Lung (tissue), 12 donors: ENCODE results near the gene MLEC. TPM values are rescaled to one million over a fixed set of nuclear protein-coding genes. Genes with fewer than 3 reads are reported as not detected.

Experiments
- ATAC-seq: fragments of 200-7000 bp; cut with Tn5 transposase; one replicate; pipeline ENCODE4 v1.9.1; 2020; ENCODE audit warnings: moderate number of reproducible peaks; ENCODE audit not compliant: insufficient read depth, low FRiP score
- DNase-seq, 3 donors: peaks; one replicate each; pipeline ENCODE4 v3.0.0-alpha.2; 2013 to 2017
- H3K27ac ChIP-seq, 2 donors: one replicate each; pipeline ENCODE4 v1.5.1; 2013; ENCODE audit warnings: mild to moderate bottlenecking in 2 of 2, moderate library complexity in 2 of 2, control low read depth in 1 of 2, inconsistent platforms in 1 of 2, low read depth in 1 of 2, low read length in 1 of 2
- H3K27me3 ChIP-seq, 3 donors: one replicate each; pipeline ENCODE4 v1.5.1; 2013; ENCODE audit warnings: low read length in 2 of 3; ENCODE audit not compliant: control insufficient read depth in 3 of 3, insufficient read depth in 3 of 3
- H3K36me3 ChIP-seq, 4 donors: one replicate each; pipeline ENCODE4 v1.5.1; 2013; ENCODE audit warnings: low read length in 4 of 4, mild to moderate bottlenecking in 1 of 4, moderate library complexity in 1 of 4; ENCODE audit not compliant: control insufficient read depth in 4 of 4, insufficient read depth in 4 of 4
- H3K4me1 ChIP-seq, 5 donors: one replicate each; pipeline ENCODE4 v1.5.1; 2013; ENCODE audit warnings: low read length in 5 of 5, mild to moderate bottlenecking in 2 of 5, moderate library complexity in 1 of 5; ENCODE audit not compliant: control insufficient read depth in 5 of 5, insufficient read depth in 5 of 5
- H3K4me3 ChIP-seq: one replicate; pipeline ENCODE4 v1.5.1; 2013; ENCODE audit warnings: mild to moderate bottlenecking, control low read depth, moderate library complexity
- H3K9ac ChIP-seq, 2 donors: one replicate each; pipeline ENCODE4 v1.5.1; 2013; ENCODE audit warnings: low read length in 2 of 2, control low read depth in 1 of 2; ENCODE audit not compliant: insufficient read depth in 1 of 2
- H3K9me3 ChIP-seq, 4 donors: one replicate each; pipeline ENCODE4 v1.5.1; 2013; ENCODE audit warnings: low read length in 3 of 4, mild to moderate bottlenecking in 1 of 4, moderate library complexity in 1 of 4; ENCODE audit not compliant: control insufficient read depth in 4 of 4, insufficient read depth in 3 of 4
- WGBS, 2 donors: extraction: QIAGEN DNeasy Blood & Tissue Kit; methylation state at CpG; one replicate each; pipeline ENCODE4 v1.1.7; 2013; 5-methylcytosine and 5-hydroxymethylcytosine counted together
- polyA plus RNA-seq, 2 donors: library from polyadenylated mRNA; stranded (reverse); fragments of 200-250 nt; gene quantifications; one replicate each; pipeline ENCODE4 v1.2.1, GENCODE V29; 2013
- total RNA-seq, 2 donors: library from RNA; depleted of rRNA in 1 of 2; stranded (reverse); fragments of >200 nt in 1 of 2; gene quantifications; one replicate each; pipeline ENCODE4 v1.2.1, GENCODE V29; 2014 to 2021
- TF ChIP-seq, protein P1 (sequence below): IDR thresholded peaks from 2 replicates; pipeline ENCODE4 v1.5.1; 2012; ENCODE audit warnings: mild to moderate bottlenecking; ENCODE audit errors: control extremely low read depth, extremely low read depth
- donor health status: control.
- donor health status: control.
- donor health status: Bipolar disorder and iron deficiency.
- donor health status: healthy.
- donor health status: DM: yes; HTN: yes; CAD: no.

MLEC gene
- total and polyA plus RNA-seq, 4 donors = 34.1 to 161 (median 53.7) TPM

DNA sequence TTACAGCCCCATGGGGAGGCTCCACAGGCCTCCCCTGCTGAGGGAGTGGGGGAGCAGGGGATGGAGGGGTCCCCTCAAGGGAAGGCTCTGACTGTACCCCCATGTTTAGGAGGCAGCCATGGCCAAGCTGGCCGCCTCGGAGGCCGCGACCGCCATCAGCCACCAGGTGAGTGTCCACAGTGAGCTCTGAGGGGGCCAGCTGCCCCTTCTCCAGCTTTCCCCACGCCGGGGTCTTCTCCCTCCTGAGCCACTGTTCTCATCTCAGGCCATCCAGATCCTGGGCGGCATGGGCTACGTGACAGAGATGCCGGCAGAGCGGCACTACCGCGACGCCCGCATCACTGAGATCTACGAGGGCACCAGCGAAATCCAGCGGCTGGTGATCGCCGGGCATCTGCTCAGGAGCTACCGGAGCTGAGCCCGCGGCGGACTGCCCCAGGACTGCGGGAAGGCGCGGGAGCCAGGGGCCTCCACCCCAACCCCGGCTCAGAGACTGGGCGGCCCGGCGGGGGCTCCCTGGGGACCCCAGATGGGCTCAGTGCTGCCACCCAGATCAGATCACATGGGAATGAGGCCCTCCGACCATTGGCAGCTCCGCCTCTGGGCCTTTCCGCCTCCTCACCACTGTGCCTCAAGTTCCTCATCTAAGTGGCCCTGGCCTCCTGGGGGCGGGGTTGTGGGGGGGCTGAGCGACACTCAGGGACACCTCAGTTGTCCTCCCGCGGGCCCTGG is 52.2 kb downstream of the MLEC start:
- Histone ChIP-seq H3K4me3 (no peak overlapping the region), H3K27me3 (no peaks in the 10 kb centered on the region), H3K9me3 (no peaks in the 10 kb centered on the region), H3K4me1 (no peaks in the 10 kb centered on the region), H3K27ac (no peak overlapping the region), H3K9ac (no peak overlapping the region), H3K36me3 (peaks cover 0 to 21% (median 0%) of the 10 kb centered on the region in 4 donors)
- WGBS, 2 donors = 96 to 97% methylated on average over 38 of the region's 38 CpGs
- TF ChIP-seq, protein P1, sequence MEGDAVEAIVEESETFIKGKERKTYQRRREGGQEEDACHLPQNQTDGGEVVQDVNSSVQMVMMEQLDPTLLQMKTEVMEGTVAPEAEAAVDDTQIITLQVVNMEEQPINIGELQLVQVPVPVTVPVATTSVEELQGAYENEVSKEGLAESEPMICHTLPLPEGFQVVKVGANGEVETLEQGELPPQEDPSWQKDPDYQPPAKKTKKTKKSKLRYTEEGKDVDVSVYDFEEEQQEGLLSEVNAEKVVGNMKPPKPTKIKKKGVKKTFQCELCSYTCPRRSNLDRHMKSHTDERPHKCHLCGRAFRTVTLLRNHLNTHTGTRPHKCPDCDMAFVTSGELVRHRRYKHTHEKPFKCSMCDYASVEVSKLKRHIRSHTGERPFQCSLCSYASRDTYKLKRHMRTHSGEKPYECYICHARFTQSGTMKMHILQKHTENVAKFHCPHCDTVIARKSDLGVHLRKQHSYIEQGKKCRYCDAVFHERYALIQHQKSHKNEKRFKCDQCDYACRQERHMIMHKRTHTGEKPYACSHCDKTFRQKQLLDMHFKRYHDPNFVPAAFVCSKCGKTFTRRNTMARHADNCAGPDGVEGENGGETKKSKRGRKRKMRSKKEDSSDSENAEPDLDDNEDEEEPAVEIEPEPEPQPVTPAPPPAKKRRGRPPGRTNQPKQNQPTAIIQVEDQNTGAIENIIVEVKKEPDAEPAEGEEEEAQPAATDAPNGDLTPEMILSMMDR = no peak
- no peak for DNase-seq
- ATAC-seq = no peak

DNA sequence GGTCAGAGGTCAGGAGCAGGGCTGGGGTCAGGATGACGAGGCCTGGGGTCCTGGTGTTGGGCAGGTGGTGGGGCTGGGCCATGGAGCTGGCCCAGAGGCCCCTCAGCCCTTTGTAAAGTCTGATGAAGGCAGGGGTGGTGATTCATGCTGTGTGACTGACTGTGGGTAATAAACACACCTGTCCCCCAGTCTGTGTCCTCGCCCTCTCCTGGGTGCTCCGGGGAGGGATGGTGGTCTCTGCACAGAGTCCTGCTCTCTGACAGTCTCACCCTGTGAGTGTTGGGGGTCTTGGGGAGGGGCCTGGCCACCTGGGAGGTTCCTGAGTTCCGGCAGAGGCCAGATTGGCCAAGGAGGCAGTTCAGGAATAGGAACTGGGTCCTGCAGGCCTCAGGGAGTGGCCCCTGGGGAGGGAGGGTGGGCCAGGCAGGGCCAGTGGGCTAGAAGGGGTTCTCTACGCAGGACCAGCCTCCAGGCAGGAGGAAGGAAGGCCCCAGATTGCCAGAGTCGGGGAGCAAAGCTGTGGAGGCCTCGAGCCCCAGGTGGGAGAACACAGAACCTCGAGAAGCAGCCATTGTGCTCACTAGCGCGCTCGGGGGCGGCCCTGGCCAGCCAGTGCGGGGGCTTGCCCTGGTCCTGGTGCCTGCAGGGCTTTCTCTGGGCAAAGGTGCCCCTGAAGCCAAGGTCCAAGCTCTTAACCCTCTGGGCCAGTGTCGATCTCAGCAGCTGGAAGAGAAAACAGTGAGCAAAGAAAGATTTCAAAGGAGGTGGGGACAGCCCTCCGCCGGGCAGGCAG is 53.1 kb downstream of the MLEC start:
- no peak for DNase-seq
- Histone ChIP-seq H3K9me3 (no peaks in the 10 kb centered on the region), H3K27me3 (no peaks in the 10 kb centered on the region), H3K4me1 (no peaks in the 10 kb centered on the region), H3K27ac (no peak overlapping the region), H3K9ac (no peak overlapping the region), H3K4me3 (no peak overlapping the region), H3K36me3 (peaks cover 0 to 21% (median 0%) of the 10 kb centered on the region in 4 donors)
- no peak for ATAC-seq
- 88 to 90% methylated on average over 16 of the region's 16 CpGs for WGBS, 2 donors
- TF ChIP-seq, protein P1 = no peak

DNA sequence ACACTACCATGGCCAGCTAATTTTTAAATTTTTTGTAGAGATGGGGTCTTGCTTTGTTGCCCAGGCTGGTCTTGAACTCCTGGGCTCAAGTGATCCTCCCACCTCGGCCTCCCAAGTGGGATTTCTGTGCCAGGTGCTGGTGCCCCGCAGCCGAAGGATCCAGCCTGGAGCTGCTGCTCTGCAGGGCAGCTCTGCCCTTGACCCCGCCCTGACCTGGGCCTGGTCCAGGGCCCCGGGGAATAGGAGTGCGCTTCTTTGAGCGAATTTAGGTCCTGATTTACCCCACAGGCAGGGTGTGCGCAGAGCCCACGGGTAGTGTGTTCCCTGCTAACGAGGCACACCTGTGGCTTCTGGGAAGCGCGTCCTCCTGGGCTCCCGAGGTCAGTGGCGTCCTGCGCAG is 53.9 kb downstream of the MLEC start:
- Histone ChIP-seq H3K4me3 (no peak overlapping the region), H3K4me1 (no peaks in the 10 kb centered on the region), H3K9ac (no peak overlapping the region), H3K36me3 (peaks cover 0 to 21% (median 0%) of the 10 kb centered on the region in 4 donors), H3K27ac (no peak overlapping the region), H3K27me3 (no peaks in the 10 kb centered on the region), H3K9me3 (no peaks in the 10 kb centered on the region)
- WGBS, 2 donors = 90 to 92% methylated on average over 15 of the region's 15 CpGs
- DNase-seq (no peak), ATAC-seq (no peak)
- TF ChIP-seq, protein P1 = no peak
